NCI-H1417 (cell line): ENCODE data around the gene HLA-DPB1.
A peak's percentile ranks its signal among the peaks of the same experiment; 100 is the strongest.

Experiments
- DNase-seq, 3 experiments: peaks; one replicate each; lab custom pipeline; 2025; lab: John Stamatoyannopoulos, UW

Gene HLA-DPB1

DNA sequence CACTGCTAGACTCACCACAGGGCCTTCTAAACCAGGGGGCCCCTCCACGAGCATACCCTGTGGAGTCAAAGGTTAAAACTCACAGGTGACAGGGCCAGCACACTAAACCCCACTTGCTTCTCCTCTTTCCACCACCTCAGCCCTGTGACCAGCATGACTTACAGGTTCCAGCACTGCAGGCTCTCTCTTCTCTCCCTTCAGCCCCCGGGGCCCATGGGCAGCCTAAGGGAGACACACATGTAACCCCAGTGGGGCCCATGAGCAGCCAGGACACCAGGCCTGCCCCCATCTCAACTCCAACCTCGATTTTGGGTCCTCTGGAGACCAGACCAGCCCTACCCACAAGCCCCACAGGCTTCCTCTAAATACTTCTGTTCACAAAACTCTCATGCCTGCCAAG, 28.0 kb downstream of the HLA-DPB1 start:
- DNase-seq: no peak

DNA sequence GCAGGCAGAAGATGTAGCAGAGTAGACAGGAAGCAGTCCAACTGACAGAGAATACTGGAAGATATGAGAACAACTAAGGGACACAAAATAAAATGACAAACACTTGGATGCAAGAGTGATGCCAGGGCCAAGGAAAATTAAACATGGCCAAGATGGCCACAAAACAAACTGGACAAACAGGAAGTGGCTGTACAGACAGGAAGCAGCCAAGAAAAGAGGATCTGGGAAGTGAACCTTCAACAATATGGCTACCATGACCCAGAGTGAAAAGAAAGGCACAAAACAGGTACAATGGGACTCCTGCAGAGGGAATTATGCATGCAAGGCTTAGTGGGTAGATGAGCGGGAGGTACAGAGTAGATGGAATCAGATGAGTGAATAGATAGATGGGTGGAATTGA, 29.1 kb downstream of the HLA-DPB1 start:
- DNase-seq: no peak

- DNase-seq: no peak
Observed at GRCh38 chr6:33105386-33105785, 29.6 kb downstream of the HLA-DPB1 start.

DNA sequence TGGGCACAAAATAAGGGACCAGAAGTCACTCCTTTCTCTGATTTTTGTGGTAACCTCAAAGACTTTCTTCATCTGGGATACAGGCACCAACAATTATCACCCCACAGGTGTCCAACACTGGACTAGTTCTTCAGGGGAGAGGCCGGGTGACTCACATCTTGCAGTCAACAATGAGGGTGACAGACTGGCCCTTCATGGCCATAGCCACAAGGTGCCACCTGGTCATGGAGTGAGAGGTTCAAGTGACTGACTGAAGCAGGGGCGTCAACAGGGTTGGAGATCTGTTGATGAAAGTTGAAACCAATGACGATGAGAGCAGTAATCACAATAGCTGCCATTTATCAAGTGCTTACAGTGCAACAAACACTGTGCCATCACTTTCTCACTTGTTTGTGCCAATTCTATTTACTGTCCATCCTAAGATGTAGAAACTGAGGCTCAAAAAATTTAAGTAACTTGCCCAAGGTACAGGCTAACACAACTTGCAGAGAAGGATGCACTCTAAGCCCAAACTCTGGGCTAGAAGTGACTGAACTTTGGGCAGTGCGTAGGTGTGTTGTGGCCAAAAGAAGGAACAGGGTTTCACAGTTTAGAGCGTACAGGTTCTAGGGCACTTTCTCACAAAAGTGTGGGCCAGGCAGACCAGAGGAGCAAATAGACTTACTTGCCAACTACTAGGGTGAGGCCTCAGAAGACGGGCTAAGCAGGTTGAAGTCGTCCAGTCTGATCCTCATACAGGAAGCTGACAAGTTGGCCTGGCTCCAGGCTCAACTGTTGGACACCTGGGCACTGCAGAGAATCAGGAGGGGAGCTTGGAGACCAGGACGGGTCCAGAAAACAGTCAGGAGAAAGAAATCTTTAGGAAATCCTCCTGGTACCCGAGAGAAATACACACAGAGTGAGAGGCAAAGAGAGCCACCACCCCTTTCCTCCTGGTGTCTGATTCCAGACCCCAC, 30.4 kb downstream of the HLA-DPB1 start:
- DNase-seq: no peak

- DNase-seq: no peak
Observed at GRCh38 chr6:33107641-33108040, 31.9 kb downstream of the HLA-DPB1 start.

GRCh38 chr6:33108307-33108706, 32.5 kb downstream of the HLA-DPB1 start:
- DNase-seq: no peak

- peak in 1 of 3 experiments; percentile 17 for DNase-seq
Observed at GRCh38 chr6:33112148-33112547, 36.4 kb downstream of the HLA-DPB1 start.

DNA sequence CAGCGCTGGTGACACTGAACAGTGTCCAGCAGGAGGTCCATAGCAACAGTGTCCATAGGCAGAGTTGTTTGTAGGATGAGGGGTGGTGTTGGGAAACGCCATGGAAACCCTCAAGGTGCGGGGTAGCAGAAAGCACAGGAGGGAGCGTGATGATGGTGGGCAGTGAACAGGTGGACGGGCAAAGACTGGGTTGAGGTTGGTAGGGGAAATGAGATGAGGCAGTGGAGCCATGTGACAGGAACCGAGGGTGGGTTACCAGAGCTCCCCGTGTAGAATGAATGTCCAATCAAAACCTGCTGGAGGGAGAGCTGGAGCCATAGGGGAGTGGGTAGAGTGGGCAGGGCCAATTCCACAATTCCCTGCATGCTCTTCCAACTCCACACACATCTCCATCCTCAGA, 38.0 kb downstream of the HLA-DPB1 start:
- DNase-seq: peak in 1 of 3 experiments; percentile 7

DNA sequence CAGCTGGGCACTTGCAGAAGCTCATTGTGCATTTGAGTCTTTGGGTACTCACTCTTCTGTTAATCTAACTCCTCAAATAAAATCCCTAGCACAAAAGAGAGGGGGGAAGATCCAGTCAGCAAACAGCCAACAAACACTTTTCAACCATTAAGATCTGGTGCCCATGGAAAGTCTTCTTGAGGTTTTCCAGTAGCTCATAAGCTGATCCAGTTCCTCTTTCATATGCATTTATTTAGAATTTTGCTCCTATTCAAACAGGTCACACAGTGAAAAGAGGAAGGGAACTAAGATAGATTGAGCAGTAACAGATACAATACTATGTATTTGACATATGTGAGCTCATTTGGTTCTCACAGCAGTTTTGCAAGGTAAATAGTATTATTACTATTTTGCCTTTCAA, 38.6 kb downstream of the HLA-DPB1 start:
- no peak for DNase-seq

GRCh38 chr6:33116417-33116816, 40.6 kb downstream of the HLA-DPB1 start:
- DNase-seq: no peak

DNA sequence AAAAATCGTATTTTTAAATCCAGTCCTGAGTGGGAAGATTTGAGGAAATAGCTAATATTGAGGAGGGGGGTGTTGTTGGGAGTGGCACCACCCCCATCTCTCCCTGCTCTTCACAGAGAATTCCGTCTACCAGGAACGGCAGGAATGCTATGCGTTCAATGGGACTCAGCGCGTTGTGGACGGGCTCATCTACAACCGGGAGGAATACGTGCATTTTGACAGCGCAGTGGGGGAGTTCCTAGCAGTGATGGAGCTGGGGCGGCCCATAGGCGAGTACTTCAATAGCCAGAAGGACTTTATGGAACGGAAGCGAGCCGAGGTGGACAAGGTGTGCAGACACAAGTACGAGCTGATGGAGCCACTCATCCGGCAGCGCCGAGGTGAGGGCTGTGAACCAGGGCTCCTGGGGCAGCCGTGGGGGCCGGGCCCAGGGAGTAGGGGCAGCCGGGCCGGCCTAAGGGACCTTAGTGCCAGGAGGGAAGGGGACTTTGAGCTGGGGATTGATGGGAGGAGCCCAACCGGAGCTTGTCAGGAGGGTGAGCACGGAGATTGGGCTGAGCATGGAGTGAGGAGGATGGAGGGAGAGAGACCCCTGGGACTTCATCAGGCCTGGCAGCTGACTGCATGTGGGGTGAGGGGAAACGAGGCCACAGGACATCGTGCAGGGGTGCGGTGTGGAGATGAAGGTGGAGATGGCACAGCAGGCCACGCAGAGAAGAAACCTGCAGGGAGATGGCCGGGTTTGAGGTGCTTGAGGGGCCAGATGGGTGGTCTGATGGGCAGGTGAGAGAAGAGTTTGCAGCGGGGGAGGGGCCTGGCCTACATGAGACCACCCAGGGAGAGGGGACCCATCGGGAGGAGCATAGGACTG, 41.3 kb downstream of the HLA-DPB1 start:
- peak in 1 of 3 experiments; percentile 18 for DNase-seq

DNA sequence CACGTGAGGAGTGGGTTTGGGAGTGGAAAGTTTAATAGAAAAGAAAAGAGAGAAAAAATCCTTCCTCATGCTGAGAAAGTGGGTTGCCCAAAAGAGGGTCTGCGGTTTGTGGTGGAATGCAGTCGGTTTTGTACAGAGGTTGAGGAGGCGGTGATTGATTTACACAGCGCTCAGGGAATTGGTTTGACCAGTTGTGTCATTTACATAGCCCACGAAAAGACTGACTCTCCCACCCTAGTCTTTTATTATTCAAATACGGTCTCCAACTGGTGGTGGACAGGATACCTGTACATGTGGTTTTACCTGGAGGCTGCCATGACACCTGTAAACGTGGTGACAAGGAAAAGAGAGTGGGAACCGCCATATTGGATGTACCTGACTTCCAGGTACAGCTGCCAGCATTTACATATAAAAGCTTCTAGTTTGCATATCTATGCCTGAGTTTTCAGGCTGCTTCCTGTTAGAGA, 42.1 kb downstream of the HLA-DPB1 start:
- no peak for DNase-seq

DNA sequence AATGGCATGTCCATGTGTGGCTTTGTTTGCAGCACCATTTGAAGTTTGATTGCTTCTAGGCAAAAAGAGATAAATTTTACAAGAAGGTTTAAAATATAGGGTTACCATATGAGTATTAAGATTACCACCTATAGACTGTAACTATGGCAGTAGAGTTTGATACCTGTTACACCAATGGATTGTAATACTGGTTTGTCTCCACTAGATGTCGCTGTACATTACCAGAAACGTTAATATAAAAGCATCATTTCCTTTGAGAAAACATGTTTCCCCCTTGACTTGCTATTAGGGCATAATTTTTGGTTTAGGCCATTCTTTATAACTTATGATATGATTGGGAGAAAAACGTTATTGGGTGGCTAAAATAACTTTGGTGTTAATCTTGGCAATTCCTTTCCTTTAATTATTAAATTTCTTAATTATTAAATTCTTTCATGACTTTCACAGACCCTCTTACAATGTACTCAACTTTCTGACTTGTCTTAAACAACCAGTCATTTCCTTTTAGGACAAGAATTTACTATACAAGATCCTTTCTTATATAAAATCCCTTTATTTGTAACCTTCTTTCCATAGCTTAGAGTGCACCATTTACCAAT, 42.8 kb downstream of the HLA-DPB1 start:
- DNase-seq: peak in 2 of 3 experiments; percentile 66 to 74

GRCh38 chr6:33120001-33120400, 44.2 kb downstream of the HLA-DPB1 start:
- no peak for DNase-seq

- DNase-seq: no peak
Observed at GRCh38 chr6:33123181-33123580, 47.4 kb downstream of the HLA-DPB1 start.

- DNase-seq: peak in 2 of 3 experiments; percentile 10 to 58
Observed at GRCh38 chr6:33123732-33124524, 48.1 kb downstream of the HLA-DPB1 start.

DNA sequence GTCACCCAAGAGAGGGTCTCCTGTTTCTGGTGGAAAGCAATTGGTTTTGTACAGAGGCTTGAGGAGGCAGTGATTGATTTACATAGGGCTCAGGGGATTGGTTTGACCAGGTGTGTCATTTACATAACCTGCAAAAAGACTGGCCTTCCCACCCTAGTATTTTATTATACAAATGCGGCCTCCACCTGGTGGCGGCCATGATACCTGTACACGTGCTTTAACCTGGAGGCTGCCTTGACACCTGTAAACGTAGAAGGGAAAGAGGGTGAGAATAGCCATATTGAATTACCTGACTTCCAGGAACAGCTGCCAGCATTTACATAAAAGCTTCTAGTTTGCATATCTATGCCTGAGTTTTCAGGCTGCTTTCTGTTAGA, 48.7 kb downstream of the HLA-DPB1 start:
- no peak for DNase-seq

- DNase-seq: no peak
Observed at GRCh38 chr6:33124947-33125346, 49.2 kb downstream of the HLA-DPB1 start.

DNA sequence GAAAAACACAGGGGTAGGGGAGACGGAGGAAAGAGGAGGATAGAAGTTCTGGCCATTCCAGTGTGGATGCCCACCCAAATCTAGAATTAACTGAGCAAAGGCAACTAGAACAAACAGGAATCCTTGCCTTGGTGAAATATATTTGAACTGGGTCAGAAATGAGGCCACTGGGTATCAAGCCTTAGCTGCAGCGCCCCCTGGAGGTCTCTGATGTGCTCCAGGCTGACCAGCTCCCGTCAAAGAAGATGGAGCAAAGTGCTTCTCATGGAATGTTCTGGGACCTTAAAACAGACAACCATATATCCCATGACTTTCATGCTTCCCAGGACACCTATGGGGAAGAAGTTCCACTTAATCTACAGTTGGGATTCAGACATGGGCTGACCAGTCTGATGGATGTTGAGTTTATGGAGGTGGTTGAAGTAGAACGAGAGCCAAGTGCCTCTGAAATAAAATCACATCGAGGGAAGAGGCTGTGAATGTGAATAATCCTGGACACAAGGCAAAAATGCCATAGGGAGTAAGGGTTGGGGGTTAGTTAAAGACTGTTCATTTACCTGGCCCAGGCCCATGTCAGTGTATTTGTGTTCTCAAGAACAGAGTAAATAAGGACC, 50.4 kb downstream of the HLA-DPB1 start:
- peak in 2 of 3 experiments; percentile 45 to 55 for DNase-seq

- no peak for DNase-seq
Observed at GRCh38 chr6:33128318-33128717, 52.5 kb downstream of the HLA-DPB1 start.

DNA sequence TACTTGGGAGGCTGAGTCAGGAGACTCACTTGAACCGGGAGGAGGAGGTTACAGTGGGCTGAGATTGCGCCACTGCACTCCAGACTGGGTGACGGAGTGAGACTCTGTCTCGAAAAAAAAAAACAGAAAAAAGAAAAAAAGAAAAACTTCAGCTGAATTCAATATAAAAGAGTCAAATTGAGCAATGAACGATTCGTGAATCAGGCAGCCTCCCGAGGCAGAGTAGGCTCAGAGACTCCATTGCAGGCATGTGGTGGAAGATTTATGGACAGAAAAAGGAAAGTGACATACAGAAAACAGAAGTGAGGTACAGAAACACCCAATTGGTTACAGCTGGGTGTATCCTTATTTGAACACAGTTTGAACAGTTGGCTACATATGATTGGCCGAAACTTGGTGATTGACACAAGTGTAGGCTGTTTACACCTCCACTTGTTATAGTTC, 56.3 kb downstream of the HLA-DPB1 start:
- no peak for DNase-seq
